Measurements from ENCODE around the gene MTCL1.

GRCh38 chr18:8699126-8699525 is 6.2 kb upstream of the MTCL1 start:
- TF ChIP-seq ZNF274 (IDR thresholded peaks at IDR 0.05; ENCODE audit: low read depth, low read length), result no peak
- TF ChIP-seq YY1 (IDR thresholded peaks at IDR 0.05; ENCODE audit: insufficient read depth, insufficient read length), result no peak
- no peak for TF ChIP-seq SUZ12 (IDR thresholded peaks at IDR 0.05; ENCODE audit: extremely low read depth, insufficient read depth, insufficient read length)

Data from NT2/D1 (cell line).